HEK293 (cell line): ENCODE measurements around the gene RASSF1.

Source experiments
- CTCF ChIP-seq: fragments of 450-650 bp; formaldehyde crosslinking; IDR thresholded peaks from 2 replicates; pipeline ENCODE4 v1.5.1; 2016; ENCODE audit warnings: missing biosample characterization, missing genetic modification characterization
- TSHZ1 ChIP-seq: fragments of 450-650 bp; formaldehyde crosslinking; IDR thresholded peaks from 2 replicates; pipeline ENCODE4 v1.5.1; 2016; ENCODE audit warnings: missing biosample characterization, missing genetic modification characterization, borderline replicate concordance
- TF ChIP-seq, protein P1 (sequence below): fragments of 450-650 bp; formaldehyde crosslinking; IDR thresholded peaks from 2 replicates; pipeline ENCODE4 v1.5.1; 2016; ENCODE audit warnings: missing biosample characterization, missing genetic modification characterization

GRCh38 chr3:50294089-50294488 is 46.5 kb downstream of the RASSF1 start:
- TF ChIP-seq, protein P1, sequence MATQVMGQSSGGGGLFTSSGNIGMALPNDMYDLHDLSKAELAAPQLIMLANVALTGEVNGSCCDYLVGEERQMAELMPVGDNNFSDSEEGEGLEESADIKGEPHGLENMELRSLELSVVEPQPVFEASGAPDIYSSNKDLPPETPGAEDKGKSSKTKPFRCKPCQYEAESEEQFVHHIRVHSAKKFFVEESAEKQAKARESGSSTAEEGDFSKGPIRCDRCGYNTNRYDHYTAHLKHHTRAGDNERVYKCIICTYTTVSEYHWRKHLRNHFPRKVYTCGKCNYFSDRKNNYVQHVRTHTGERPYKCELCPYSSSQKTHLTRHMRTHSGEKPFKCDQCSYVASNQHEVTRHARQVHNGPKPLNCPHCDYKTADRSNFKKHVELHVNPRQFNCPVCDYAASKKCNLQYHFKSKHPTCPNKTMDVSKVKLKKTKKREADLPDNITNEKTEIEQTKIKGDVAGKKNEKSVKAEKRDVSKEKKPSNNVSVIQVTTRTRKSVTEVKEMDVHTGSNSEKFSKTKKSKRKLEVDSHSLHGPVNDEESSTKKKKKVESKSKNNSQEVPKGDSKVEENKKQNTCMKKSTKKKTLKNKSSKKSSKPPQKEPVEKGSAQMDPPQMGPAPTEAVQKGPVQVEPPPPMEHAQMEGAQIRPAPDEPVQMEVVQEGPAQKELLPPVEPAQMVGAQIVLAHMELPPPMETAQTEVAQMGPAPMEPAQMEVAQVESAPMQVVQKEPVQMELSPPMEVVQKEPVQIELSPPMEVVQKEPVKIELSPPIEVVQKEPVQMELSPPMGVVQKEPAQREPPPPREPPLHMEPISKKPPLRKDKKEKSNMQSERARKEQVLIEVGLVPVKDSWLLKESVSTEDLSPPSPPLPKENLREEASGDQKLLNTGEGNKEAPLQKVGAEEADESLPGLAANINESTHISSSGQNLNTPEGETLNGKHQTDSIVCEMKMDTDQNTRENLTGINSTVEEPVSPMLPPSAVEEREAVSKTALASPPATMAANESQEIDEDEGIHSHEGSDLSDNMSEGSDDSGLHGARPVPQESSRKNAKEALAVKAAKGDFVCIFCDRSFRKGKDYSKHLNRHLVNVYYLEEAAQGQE (tag by site-specific recombination), result no peak
- TF ChIP-seq CTCF (tag by site-specific recombination), result no peak
- no peak for TF ChIP-seq TSHZ1 (tag by site-specific recombination)
